ENCODE measurements around the gene ITGB5.

- TF ChIP-seq POLR2A (IDR thresholded peaks at IDR 0.05; ENCODE audit: low read depth, low read length), result no peak
- TF ChIP-seq PAX5 (IDR thresholded peaks at IDR 0.05; ENCODE audit: insufficient read depth, low read length, severe bottlenecking), result no peak
- TF ChIP-seq TAF1 (IDR thresholded peaks at IDR 0.05; ENCODE audit: low read depth, low read length), result no peak
- TF ChIP-seq SPI1 (IDR thresholded peaks at IDR 0.05; ENCODE audit: low read depth, low read length), result no peak
Observed at GRCh38 chr3:124919756-124920155, 32.6 kb upstream of the ITGB5 start.
